ENCODE data around the gene ZNF195. TPM values are rescaled to one million over a fixed set of nuclear protein-coding genes. Genes with fewer than 3 reads are reported as not detected.
"Not testable (repeated sequence)": the region's sequence is repeated elsewhere in the genome, so short reads cannot be mapped to it uniquely, and the experiment has no call there.

The ZNF195 gene
- polyA plus RNA-seq, 4 donors: 20.4 to 42.3 (median 38.2) TPM

- DNase-seq (ENCODE audit: low read depth in 4 of 4, low spot score in 3 of 4): no peak
Observed at GRCh38 chr11:3356858-3357257, 22.1 kb downstream of the ZNF195 start.

DNA sequence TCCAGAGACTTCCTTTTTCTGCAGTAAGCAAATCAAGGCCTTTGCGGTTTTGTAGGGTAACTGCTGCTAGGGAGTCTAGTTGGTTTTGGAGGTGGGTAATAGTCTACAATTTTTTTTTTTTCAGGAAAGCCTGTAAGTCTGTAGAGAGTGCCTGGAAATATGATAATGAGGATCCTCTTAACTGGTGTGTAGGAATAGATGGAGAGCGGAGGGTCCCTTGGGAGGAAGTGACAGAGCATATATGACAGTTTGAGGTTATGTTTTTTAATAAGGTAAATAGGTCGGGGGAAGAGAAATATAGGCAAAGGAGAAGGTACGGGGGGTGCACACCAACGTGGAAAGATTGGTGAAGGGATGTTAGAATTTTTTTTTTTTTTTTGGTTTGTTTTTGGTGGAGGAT, 25.9 kb downstream of the ZNF195 start:
- no peak for DNase-seq (ENCODE audit: low read depth in 4 of 4, low spot score in 3 of 4)

- DNase-seq (ENCODE audit: low read depth in 4 of 4, low spot score in 3 of 4): no peak
Observed at GRCh38 chr11:3347127-3347526, 31.8 kb downstream of the ZNF195 start.

DNA sequence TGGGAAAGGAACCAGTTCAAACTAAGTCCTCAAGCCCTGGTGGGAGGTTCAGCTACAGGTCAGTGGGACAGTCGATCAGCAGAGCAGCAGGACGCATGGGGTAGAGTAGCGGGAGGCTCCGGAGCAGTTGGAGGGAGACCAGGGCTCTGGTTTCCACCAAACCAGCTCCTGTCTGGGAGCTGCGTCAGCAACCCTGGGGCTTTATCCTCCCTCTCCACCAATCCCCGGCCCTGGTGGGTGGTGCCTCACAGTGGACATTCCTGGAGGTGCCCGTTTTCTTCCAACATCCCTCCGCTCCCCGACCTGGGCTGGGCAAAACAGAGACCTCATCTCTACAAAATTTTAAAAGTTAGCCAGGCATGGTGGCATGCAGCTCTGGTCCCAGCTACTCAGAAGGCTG, 32.4 kb downstream of the ZNF195 start:
- DNase-seq (ENCODE audit: low read depth in 4 of 4, low spot score in 3 of 4): no peak

DNA sequence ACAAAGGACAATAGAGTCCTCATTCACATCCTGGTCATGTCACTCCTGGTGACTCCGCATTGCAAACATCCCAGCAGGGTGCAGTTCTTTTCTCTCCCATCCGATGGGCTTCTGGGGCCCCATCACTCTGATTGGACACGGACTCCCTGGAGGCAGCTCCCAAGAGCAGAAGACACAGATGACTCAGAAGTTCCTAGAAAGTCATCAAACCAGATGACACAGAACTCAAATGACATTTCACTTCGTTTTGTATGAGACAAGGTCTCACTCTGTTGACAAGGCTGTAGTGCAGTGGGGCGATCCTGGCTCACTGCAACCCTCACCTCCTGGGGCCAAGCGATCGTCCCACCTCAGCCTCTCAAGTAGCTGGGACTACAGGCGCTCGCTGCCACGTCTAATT, 33.2 kb downstream of the ZNF195 start:
- no peak for DNase-seq (ENCODE audit: low read depth in 4 of 4, low spot score in 3 of 4)

GRCh38 chr11:3344327-3345174, 34.4 kb downstream of the ZNF195 start:
- DNase-seq (ENCODE audit: low read depth in 4 of 4, low spot score in 3 of 4): no peak

- no peak for DNase-seq (ENCODE audit: low read depth in 4 of 4, low spot score in 3 of 4)
Observed at GRCh38 chr11:3342709-3343108, 36.2 kb downstream of the ZNF195 start.

- peak in 1 of 4 donors; percentile 12 for DNase-seq (ENCODE audit: low read depth in 4 of 4, low spot score in 3 of 4)
Observed at GRCh38 chr11:3341298-3341697, 37.6 kb downstream of the ZNF195 start.

DNA sequence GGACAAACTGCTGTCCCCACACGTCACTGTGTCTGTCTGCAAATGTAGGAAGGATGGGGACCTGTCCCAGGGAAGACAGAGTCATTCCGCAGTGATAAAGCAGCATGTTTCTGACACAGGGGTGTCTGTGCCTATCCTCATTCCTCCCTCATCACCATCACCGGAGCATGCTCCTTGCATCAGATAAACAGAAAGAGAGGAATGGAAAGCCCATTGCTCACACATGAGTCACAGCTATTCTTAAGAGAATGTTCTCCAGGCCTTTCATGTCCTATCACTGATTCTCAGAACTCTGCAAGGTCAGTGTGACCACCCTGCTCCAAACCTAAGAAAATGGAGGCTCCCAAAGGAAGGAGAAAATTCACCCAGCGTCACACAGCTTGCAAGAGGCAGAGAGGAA, 38.9 kb downstream of the ZNF195 start:
- no peak for DNase-seq (ENCODE audit: low read depth in 4 of 4, low spot score in 3 of 4)

DNA sequence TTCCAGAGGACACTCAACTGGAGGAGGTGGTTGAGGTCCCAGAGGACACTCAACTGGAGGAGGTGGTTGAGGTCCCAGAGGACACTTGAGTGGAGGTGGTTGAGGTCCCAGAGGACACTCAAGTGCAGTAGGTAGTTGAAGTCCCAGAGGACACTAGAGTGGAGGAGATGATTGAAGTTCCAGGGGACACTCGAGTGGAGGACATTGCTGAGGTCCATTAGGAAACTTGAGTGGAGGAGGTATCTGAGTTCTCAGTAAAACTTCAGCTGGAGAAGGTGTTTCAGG, 39.7 kb downstream of the ZNF195 start:
- DNase-seq (ENCODE audit: low read depth in 4 of 4, low spot score in 3 of 4): no peak

DNA sequence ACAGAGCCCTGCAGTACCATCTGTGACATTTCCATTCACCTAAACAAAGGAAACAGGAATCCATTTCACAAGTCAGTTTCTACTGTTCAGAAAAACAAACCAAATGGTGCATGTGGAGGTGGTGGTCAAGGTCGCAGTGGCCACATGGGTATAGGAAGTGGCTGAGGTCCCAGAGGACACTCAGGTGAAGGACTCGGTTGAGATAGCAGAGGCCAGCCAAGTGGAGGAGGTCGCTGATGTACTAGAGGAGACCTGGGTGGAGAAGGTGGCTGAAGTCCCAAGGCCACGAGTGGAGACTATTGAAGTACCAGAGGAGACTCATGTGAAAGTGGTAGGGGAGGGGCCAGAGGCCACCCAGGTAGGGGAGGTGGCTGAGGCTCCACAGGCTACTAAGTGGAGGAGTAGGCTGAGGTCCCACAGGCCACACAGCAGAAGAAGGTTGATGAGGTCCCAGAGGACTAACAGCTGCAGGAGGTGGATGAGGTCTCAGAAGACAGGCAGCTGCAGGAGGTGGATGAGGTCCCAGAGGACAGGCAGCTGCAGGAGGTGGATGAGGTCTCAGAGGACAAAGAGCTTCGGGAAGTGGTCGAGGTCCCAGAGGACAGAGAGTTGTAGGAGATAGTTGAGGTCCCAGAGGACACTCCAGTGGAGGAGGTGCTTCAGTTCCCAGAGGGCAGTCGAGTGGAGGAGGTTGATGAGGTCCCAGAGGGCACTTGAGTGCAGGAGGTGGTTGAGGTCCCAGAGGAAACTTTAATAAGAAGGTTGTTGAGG, 40.2 kb downstream of the ZNF195 start:
- no peak for DNase-seq (ENCODE audit: low read depth in 4 of 4, low spot score in 3 of 4)

GRCh38 chr11:3336420-3336819, 42.5 kb downstream of the ZNF195 start:
- DNase-seq (ENCODE audit: low read depth in 4 of 4, low spot score in 3 of 4): not testable (repeated sequence)

- DNase-seq (ENCODE audit: low read depth in 4 of 4, low spot score in 3 of 4): not testable (repeated sequence)
Observed at GRCh38 chr11:3333157-3333556, 45.8 kb downstream of the ZNF195 start.

GRCh38 chr11:3331078-3331477, 47.9 kb downstream of the ZNF195 start:
- not testable (repeated sequence) for DNase-seq (ENCODE audit: low read depth in 4 of 4, low spot score in 3 of 4)

- DNase-seq (ENCODE audit: low read depth in 4 of 4, low spot score in 3 of 4): not testable (repeated sequence)
Observed at GRCh38 chr11:3330064-3330463, 48.9 kb downstream of the ZNF195 start.

GRCh38 chr11:3328503-3328902, 50.4 kb downstream of the ZNF195 start:
- DNase-seq (ENCODE audit: low read depth in 4 of 4, low spot score in 3 of 4): not testable (repeated sequence)

DNA sequence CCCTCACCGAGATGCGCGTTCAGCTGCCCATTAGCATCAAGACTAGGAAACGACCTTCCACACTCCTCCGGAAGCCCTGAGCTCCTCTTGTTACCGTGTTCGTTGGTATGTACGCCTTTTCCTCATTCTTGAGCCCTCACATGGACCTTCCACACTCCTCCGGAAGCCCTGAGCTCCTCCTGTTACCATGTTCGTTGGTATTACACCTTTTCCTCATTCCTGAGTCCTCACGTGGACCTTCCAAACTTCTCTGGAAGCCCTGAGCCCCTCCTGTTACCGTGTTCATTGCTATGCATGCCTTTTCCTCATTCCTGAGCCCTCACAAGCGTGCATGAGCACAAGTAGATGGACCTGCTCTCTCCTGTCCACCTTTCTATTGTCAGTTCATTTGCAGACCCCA, 52.5 kb downstream of the ZNF195 start:
- DNase-seq (ENCODE audit: low read depth in 4 of 4, low spot score in 3 of 4): not testable (repeated sequence)

DNA sequence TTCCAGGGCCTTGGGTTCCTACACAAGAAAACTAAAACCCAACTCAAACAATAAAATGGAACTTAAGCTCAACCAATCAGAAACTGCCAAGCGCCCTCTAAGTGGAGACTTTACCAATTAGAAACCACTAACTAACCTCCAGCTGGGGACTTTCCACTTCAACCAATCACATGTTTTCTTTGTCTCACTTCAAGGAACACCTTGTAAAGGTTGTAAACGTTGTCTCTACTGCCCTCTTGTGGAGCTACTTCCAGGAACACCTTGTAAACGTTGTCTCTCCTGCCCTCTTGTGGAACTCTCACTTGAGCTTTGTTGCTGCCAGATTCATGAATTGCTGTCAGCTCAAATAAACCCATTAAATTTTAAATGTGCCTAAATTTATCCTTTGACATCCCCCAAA, 54.2 kb downstream of the ZNF195 start:
- not testable (repeated sequence) for DNase-seq (ENCODE audit: low read depth in 4 of 4, low spot score in 3 of 4)

Measured in left renal pelvis (tissue), 4 donors.